ENCODE measurements around the gene NPIPA1. TPM values are rescaled to one million over a fixed set of nuclear protein-coding genes. Genes with fewer than 3 reads are reported as not detected.
"Not testable (repeated sequence)": the region's sequence is repeated elsewhere in the genome, so short reads cannot be mapped to it uniquely, and the experiment has no call there.

NPIPA1 gene
- total RNA-seq, 1 experiment from 2014 or later, result 24.1 TPM

- not testable (repeated sequence) for DNase-seq, H3K4me3 ChIP-seq, H3K27me3 ChIP-seq
- Histone ChIP-seq H3K9me3 (peaks cover 17% of the 10 kb centered on the region), H3K36me3 (peaks cover 39% of the 10 kb centered on the region)
Measured at GRCh38 chr16:14996702-14997101, 59.5 kb downstream of the NPIPA1 start.

DNA sequence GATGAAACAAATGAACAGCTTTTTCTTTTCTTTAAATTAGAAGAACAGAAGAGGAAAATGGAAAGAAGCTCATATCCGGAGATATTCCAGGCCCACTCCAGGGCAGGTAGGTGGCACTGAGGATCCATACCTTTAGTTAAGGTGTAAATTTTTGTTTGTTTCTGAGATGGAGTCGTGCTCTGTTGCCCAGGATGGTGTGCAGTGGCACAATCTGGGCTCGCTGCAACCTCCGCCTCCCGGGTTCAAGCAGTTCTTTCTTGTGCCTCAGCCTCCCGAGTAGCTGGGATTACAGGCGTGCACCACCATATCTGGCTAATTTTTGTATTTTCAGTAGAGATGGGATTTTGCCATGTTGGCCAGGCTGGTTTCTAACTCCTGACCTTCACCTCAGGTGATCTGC is 61.1 kb downstream of the NPIPA1 start:
- H3K36me3 ChIP-seq, result peaks cover 31% of the 10 kb centered on the region
- not testable (repeated sequence) for H3K4me3 ChIP-seq, H3K27me3 ChIP-seq, DNase-seq, H3K9me3 ChIP-seq

DNA sequence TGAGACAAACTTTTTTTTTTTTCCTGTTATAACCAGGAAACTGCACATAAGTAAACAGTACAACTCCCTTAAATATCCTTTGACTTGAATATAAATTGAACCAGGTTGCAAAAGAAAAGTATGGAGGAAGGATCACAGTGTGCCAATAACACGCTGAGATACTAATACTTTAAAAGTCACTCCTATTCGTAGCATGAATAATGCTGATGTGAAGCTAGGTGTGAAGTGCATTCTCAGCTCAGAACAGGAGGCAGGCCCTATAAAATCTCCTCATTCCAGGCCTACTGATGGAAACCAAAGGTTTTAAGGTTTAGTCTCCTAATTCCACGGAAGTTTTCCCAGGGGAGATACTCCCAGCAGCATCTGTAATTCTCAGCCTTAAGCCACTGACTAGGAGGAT is 62.6 kb downstream of the NPIPA1 start:
- DNase-seq, H3K27me3 ChIP-seq, H3K4me3 ChIP-seq, H3K9me3 ChIP-seq: not testable (repeated sequence)
- H3K36me3 ChIP-seq, result peaks cover 30% of the 10 kb centered on the region

Other genes with a start within 250 kb of the NPIPA1 start
- not detected in 2 replicates for gene PLA2G10, start 243.1 kb upstream of the NPIPA1 start, total RNA-seq (2014; rRNA removed; shearing (Covaris generic); ENCODE audit: low replicate concordance)
- gene NPIPA3, start 234.0 kb upstream of the NPIPA1 start, total RNA-seq (2014; rRNA removed; shearing (Covaris generic); ENCODE audit: low replicate concordance), result 0.43 TPM in 1 of 2 replicates, not detected in the other
- gene NPIPA2, start 194.9 kb upstream of the NPIPA1 start, total RNA-seq (2014; rRNA removed; shearing (Covaris generic); ENCODE audit: low replicate concordance), result 0.43 TPM in 1 of 2 replicates, not detected in the other
- gene NOMO1, start 103.7 kb upstream of the NPIPA1 start, total RNA-seq (2014; rRNA removed; shearing (Covaris generic); ENCODE audit: low replicate concordance), result 113 and 139 TPM in 2 replicates
- gene PDXDC1, start 37.6 kb downstream of the NPIPA1 start, total RNA-seq (2014; rRNA removed; shearing (Covaris generic); ENCODE audit: low replicate concordance), result 64.7 and 65.3 TPM in 2 replicates
- gene NTAN1, start 118.6 kb downstream of the NPIPA1 start, total RNA-seq (2014; rRNA removed; shearing (Covaris generic); ENCODE audit: low replicate concordance), result 86.3 and 91.2 TPM in 2 replicates
- 47.8 and 61.3 TPM in 2 replicates for gene RRN3, start 156.8 kb downstream of the NPIPA1 start, total RNA-seq (2014; rRNA removed; shearing (Covaris generic); ENCODE audit: low replicate concordance)